Tibial artery (tissue), 4 donors: ENCODE measurements around the gene CTIF.
"Not testable (repeated sequence)": the region's sequence is repeated elsewhere in the genome, so short reads cannot be mapped to it uniquely, and the experiment has no call there.

Source experiments
- DNase-seq, 2 donors: peaks; one replicate each; pipeline ENCODE4 v3.0.0-alpha.2; 2019
- H3K27ac ChIP-seq, 2 donors: fragments of 200-600 bp; sonication (generic) in 1 of 2; 1 replicate in 1 of 2; 2 replicates in 1 of 2; pipeline ENCODE4 v1.5.1; 2018 to 2019; ENCODE audit warnings: mild to moderate bottlenecking in 1 of 2
- H3K27me3 ChIP-seq, 2 donors: fragments of 200-600 bp; sonication (generic) in 1 of 2; one replicate each; pipeline versions ENCODE4 v1.5.1 to v1.6.0; 2016 to 2019
- H3K36me3 ChIP-seq, 3 donors: fragments of 200-600 bp; sonication (generic) in 2 of 3; one replicate each; pipeline ENCODE4 v1.5.1; 2016 to 2019; ENCODE audit warnings: mild to moderate bottlenecking in 2 of 3
- H3K4me1 ChIP-seq, 4 donors: fragments of 200-600 bp; sonication (generic) in 2 of 4; 1 replicate in 3 of 4; 2 replicates in 1 of 4; pipeline ENCODE4 v1.5.1; 2016 to 2019
- H3K4me3 ChIP-seq, 2 donors: fragments of 200-600 bp; sonication (generic) in 1 of 2; 1 replicate in 1 of 2; 2 replicates in 1 of 2; pipeline ENCODE4 v1.5.1; 2018 to 2019; ENCODE audit warnings: mild to moderate bottlenecking in 2 of 2
- H3K9me3 ChIP-seq, 3 donors: fragments of 200-600 bp; sonication (generic) in 1 of 3; one replicate each; pipeline ENCODE4 v1.5.1; 2016 to 2019
- CTCF ChIP-seq, 2 experiments: fragments of 200-600 bp in 1 of 2; fragments of 450-650 bp in 1 of 2; IDR thresholded peaks; one replicate each; pipeline ENCODE4 v1.5.1; 2017 to 2019; ENCODE audit warnings: antibody characterized with exemption in 2 of 2, mild to moderate bottlenecking in 1 of 2, moderate library complexity in 1 of 2
- intact Hi-C: fragments of 100-400 bp; cut with DNase I; formaldehyde crosslinking; loops from one replicate; pipeline ENCODE4 v1.15.0; 2023; ENCODE audit warnings: low total_unique reads

The CTIF gene

GRCh38 chr18:48711651-48712486, 173.0 kb downstream of the CTIF start:
- Histone ChIP-seq H3K4me1 (peaks cover 0 to 32% (median 4%) of the 10 kb centered on the region in 4 donors), H3K27me3 (no peaks in the 10 kb centered on the region), H3K9me3 (no peaks in the 10 kb centered on the region), H3K27ac (no peak overlapping the region), H3K4me3 (no peak overlapping the region), H3K36me3 (peaks cover 0 to 7% (median 0%) of the 10 kb centered on the region in 3 donors)
- DNase-seq = no peak
- intact Hi-C loops = no loop called here
- peak; percentile 50 to 64 for TF ChIP-seq CTCF (IDR thresholded peaks at IDR 0.05)

- peaks cover 0 to 10% (median under 1%) of the 10 kb centered on the region in 3 donors for H3K36me3 ChIP-seq
- TF ChIP-seq CTCF (IDR thresholded peaks at IDR 0.05) = no peak
- H3K4me3 ChIP-seq = no peak overlapping the region
- no peaks in the 10 kb centered on the region for H3K27me3 ChIP-seq
- intact Hi-C loops = no loop called here
- no peaks in the 10 kb centered on the region for H3K9me3 ChIP-seq
- no peak overlapping the region for H3K27ac ChIP-seq
- peak in 1 of 2 donors; percentile 52 for DNase-seq
- H3K4me1 ChIP-seq = peaks cover 0 to 32% (median 4%) of the 10 kb centered on the region in 4 donors
Observed at GRCh38 chr18:48713309-48713708, 174.5 kb downstream of the CTIF start.

GRCh38 chr18:48714873-48715272, 176.0 kb downstream of the CTIF start:
- no peak overlapping the region for H3K27ac ChIP-seq
- intact Hi-C loops = no loop called here
- H3K9me3 ChIP-seq = no peaks in the 10 kb centered on the region
- H3K36me3 ChIP-seq = peaks cover 0 to 17% (median 6%) of the 10 kb centered on the region in 3 donors
- no peak for DNase-seq
- H3K4me3 ChIP-seq = no peak overlapping the region
- no peak for TF ChIP-seq CTCF (IDR thresholded peaks at IDR 0.05)
- peaks cover 0 to 36% (median 6%) of the 10 kb centered on the region in 4 donors for H3K4me1 ChIP-seq
- no peaks in the 10 kb centered on the region for H3K27me3 ChIP-seq

GRCh38 chr18:48715711-48716361, 177.0 kb downstream of the CTIF start:
- Histone ChIP-seq H3K27me3 (no peaks in the 10 kb centered on the region), H3K36me3 (peaks cover 0 to 17% (median 6%) of the 10 kb centered on the region in 3 donors), H3K4me1 (peaks cover 0 to 46% (median 16%) of the 10 kb centered on the region in 4 donors), H3K9me3 (no peaks in the 10 kb centered on the region), H3K4me3 (no peak overlapping the region), H3K27ac (no peak overlapping the region)
- intact Hi-C loops = no loop called here
- peak; percentile 63 to 75 for DNase-seq
- no peak for TF ChIP-seq CTCF (IDR thresholded peaks at IDR 0.05)

- Histone ChIP-seq H3K4me1 (peaks cover 0 to 44% (median 21%) of the 10 kb centered on the region in 4 donors), H3K36me3 (peaks cover 0 to 18% (median 6%) of the 10 kb centered on the region in 3 donors)
- H3K9me3 ChIP-seq, DNase-seq, H3K4me3 ChIP-seq, intact Hi-C loops, H3K27me3 ChIP-seq, H3K27ac ChIP-seq: not testable (repeated sequence)
Observed at GRCh38 chr18:48717227-48717626, 178.4 kb downstream of the CTIF start.
